ENCODE data around the gene GALNT9. TPM values are rescaled to one million over a fixed set of nuclear protein-coding genes. Genes with fewer than 3 reads are reported as not detected.

Gene GALNT9
- polyA plus RNA-seq, 2 of the 4 experiments (the other 2 are of a cell fraction) = 0.66 to 2.8 TPM

GRCh38 chr12:132189378-132190011 is 139.9 kb downstream of the GALNT9 start (continued):
- TF ChIP-seq, protein P1, sequence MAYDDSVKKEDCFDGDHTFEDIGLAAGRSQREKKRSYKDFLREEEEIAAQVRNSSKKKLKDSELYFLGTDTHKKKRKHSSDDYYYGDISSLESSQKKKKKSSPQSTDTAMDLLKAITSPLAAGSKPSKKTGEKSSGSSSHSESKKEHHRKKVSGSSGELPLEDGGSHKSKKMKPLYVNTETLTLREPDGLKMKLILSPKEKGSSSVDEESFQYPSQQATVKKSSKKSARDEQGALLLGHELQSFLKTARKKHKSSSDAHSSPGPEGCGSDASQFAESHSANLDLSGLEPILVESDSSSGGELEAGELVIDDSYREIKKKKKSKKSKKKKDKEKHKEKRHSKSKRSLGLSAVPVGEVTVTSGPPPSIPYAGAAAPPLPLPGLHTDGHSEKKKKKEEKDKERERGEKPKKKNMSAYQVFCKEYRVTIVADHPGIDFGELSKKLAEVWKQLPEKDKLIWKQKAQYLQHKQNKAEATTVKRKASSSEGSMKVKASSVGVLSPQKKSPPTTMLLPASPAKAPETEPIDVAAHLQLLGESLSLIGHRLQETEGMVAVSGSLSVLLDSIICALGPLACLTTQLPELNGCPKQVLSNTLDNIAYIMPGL (CRISPR knock-in tag; IDR thresholded peaks at IDR 0.05; ENCODE audit: borderline replicate concordance) = no peak
- no peak for TF ChIP-seq FOSL2 (IDR thresholded peaks at IDR 0.05)
- TF ChIP-seq FOSL2 (CRISPR knock-in tag; IDR thresholded peaks at IDR 0.05) = no peak
- TF ChIP-seq HES2 (IDR thresholded peaks at IDR 0.05) = no peak
- TF ChIP-seq, protein P2, sequence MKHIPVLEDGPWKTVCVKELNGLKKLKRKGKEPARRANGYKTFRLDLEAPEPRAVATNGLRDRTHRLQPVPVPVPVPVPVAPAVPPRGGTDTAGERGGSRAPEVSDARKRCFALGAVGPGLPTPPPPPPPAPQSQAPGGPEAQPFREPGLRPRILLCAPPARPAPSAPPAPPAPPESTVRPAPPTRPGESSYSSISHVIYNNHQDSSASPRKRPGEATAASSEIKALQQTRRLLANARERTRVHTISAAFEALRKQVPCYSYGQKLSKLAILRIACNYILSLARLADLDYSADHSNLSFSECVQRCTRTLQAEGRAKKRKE (CRISPR knock-in tag; IDR thresholded peaks at IDR 0.05; ENCODE audit: low read depth) = no peak
- TF ChIP-seq RFX5 (IDR thresholded peaks at IDR 0.05) = no peak
- TF ChIP-seq, protein P3, sequence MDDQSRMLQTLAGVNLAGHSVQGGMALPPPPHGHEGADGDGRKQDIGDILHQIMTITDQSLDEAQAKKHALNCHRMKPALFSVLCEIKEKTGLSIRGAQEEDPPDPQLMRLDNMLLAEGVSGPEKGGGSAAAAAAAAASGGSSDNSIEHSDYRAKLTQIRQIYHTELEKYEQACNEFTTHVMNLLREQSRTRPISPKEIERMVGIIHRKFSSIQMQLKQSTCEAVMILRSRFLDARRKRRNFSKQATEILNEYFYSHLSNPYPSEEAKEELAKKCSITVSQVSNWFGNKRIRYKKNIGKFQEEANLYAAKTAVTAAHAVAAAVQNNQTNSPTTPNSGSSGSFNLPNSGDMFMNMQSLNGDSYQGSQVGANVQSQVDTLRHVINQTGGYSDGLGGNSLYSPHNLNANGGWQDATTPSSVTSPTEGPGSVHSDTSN (IDR thresholded peaks at IDR 0.05) = no peak
- no peak for TF ChIP-seq RARB (CRISPR knock-in tag; IDR thresholded peaks at IDR 0.05)
- no peak for TF ChIP-seq CHD2 (IDR thresholded peaks at IDR 0.05; ENCODE audit: low read length, partially characterized antibody)
- no peak for TF ChIP-seq ZSCAN20 (CRISPR knock-in tag; IDR thresholded peaks at IDR 0.05)
- TF ChIP-seq RCOR1 (IDR thresholded peaks at IDR 0.05; ENCODE audit: low read depth, low read length) = no peak
- TF ChIP-seq RNF2 (IDR thresholded peaks at IDR 0.05; ENCODE audit: borderline replicate concordance, low read depth) = no peak
- peak; percentile 87 for TF ChIP-seq E2F6 (IDR thresholded peaks at IDR 0.05; ENCODE audit: borderline replicate concordance, low read depth)
- TF ChIP-seq FOXS1 (CRISPR knock-in tag; IDR thresholded peaks at IDR 0.05) = no peak
- no peak for TF ChIP-seq CBX2 (IDR thresholded peaks at IDR 0.05; ENCODE audit: borderline replicate concordance, low read depth)
- TF ChIP-seq POLR2AphosphoS2 (conservative IDR thresholded peaks at IDR 0.05; ENCODE audit: low read length) = no peak
- no peak for TF ChIP-seq HDAC2 (IDR thresholded peaks at IDR 0.05)
- TF ChIP-seq CEBPB (IDR thresholded peaks at IDR 0.05) = no peak
- TF ChIP-seq TFCP2L1 (CRISPR knock-in tag; IDR thresholded peaks at IDR 0.05) = no peak
- no peak for TF ChIP-seq PHF8 (IDR thresholded peaks at IDR 0.05; ENCODE audit: borderline replicate concordance, low read depth)
- no peak for TF ChIP-seq JUNB (IDR thresholded peaks at IDR 0.05)
- 0 out of 5 replicates have a peak, but pooled peaks of 1 of the 2 experiments have one; percentile 40 for TF ChIP-seq JUN (IDR thresholded peaks at IDR 0.05)
- TF ChIP-seq CHD4 (IDR thresholded peaks at IDR 0.05; ENCODE audit: borderline replicate concordance) = no peak
- TF ChIP-seq MYC (IDR thresholded peaks at IDR 0.05; ENCODE audit: borderline replicate concordance, low read length) = 0 out of 2 replicates have a peak, but pooled peaks have one; percentile 22
- 0 out of 2 replicates have a peak, but pooled peaks have one; percentile 35 for TF ChIP-seq POLR2A (IDR thresholded peaks at IDR 0.05; ENCODE audit: low read length)
- TF ChIP-seq, protein P4, sequence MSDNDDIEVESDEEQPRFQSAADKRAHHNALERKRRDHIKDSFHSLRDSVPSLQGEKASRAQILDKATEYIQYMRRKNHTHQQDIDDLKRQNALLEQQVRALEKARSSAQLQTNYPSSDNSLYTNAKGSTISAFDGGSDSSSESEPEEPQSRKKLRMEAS (IDR thresholded peaks at IDR 0.05) = peak; percentile 86

Measured in A549 (cell line).